Smooth muscle cell (in vitro differentiated cells): Measurements from ENCODE around the gene ZNRF3. TPM values are rescaled to one million over a fixed set of nuclear protein-coding genes. Genes with fewer than 3 reads are reported as not detected.

Experiments
- DNase-seq: peaks from one replicate; lab custom pipeline; 2025; ENCODE audit not compliant: unreplicated experiment; lab: John Stamatoyannopoulos, UW
- H2AFZ ChIP-seq: fragments of 200-600 bp; sonication (generic); 2 replicates; pipeline ENCODE4 v1.6.0; 2016; ENCODE audit warnings: antibody characterized with exemption, low read depth, mild to moderate bottlenecking
- H3F3A ChIP-seq: fragments of 200-600 bp; sonication (generic); 2 replicates; pipeline ENCODE4 v1.6.0; 2017; ENCODE audit warnings: antibody characterized with exemption, low read depth
- H3K27ac ChIP-seq: fragments of 200-600 bp; sonication (generic); 2 replicates; pipeline ENCODE4 v1.5.1; 2016; ENCODE audit warnings: low read depth, mild to moderate bottlenecking
- H3K27me3 ChIP-seq: fragments of 200-600 bp; sonication (generic); 2 replicates; pipeline ENCODE4 v1.6.1; 2016; ENCODE audit warnings: low read depth, mild to moderate bottlenecking
- H3K36me3 ChIP-seq: fragments of 200-600 bp; sonication (generic); 2 replicates; pipeline ENCODE4 v1.5.1; 2016; ENCODE audit warnings: low read depth
- H3K4me1 ChIP-seq: fragments of 200-600 bp; sonication (generic); 2 replicates; pipeline ENCODE4 v1.5.1; 2016; ENCODE audit warnings: low read depth
- H3K4me2 ChIP-seq: fragments of 200-600 bp; sonication (generic); 2 replicates; pipeline ENCODE4 v1.6.0; 2016; ENCODE audit warnings: mild to moderate bottlenecking
- H3K4me3 ChIP-seq: fragments of 200-600 bp; sonication (generic); 2 replicates; pipeline ENCODE4 v1.5.1; 2016; ENCODE audit warnings: mild to moderate bottlenecking
- H3K79me2 ChIP-seq: fragments of 200-600 bp; sonication (generic); 2 replicates; pipeline ENCODE4 v1.6.0; 2016; ENCODE audit warnings: low read depth, mild to moderate bottlenecking
- H3K9ac ChIP-seq: fragments of 200-600 bp; sonication (generic); 2 replicates; pipeline ENCODE4 v1.6.0; 2016; ENCODE audit warnings: low read depth
- H3K9me3 ChIP-seq: fragments of 200-600 bp; sonication (generic); replicated peaks from 2 replicates; pipeline ENCODE4 v1.5.1; 2016; ENCODE audit warnings: low read depth
- H4K20me1 ChIP-seq: fragments of 200-600 bp; sonication (generic); 2 replicates; pipeline ENCODE4 v1.6.0; 2016; ENCODE audit warnings: low read depth
- WGBS: methylation state at CpG from one replicate; pipeline ENCODE4 v1.1.7; 2016; ENCODE audit warnings: low lambda C conversion rate; 5-methylcytosine and 5-hydroxymethylcytosine counted together
- polyA plus RNA-seq: library from polyadenylated mRNA; unstranded; fragments of >200 nt; fragmentation: Nextera tagmentation; extraction: Ambion mirVana; gene quantifications from 2 replicates; pipeline ENCODE4 v1.2.1, GENCODE V29; 2016
- total RNA-seq: library from RNA; depleted of rRNA; stranded (reverse); fragments of >200 nt; gene quantifications from 2 replicates; pipeline ENCODE4 v1.2.3, GENCODE V29; 2014
- TF ChIP-seq, protein P1 (sequence below): fragments of 200-600 bp; sonication (generic); IDR thresholded peaks from 2 replicates; pipeline ENCODE4 v1.5.1; 2017; ENCODE audit warnings: borderline replicate concordance, mild to moderate bottlenecking, antibody characterized with exemption; ENCODE audit not compliant: insufficient read depth, poor library complexity, severe bottlenecking

Gene ZNRF3
- total and polyA plus RNA-seq, 2 experiments from 2014 or later, result 4.7 to 5.5 TPM

- H3F3A ChIP-seq, result peaks cover 10% of the 10 kb centered on the region
- H3K4me1 ChIP-seq, result peaks cover 19% of the 10 kb centered on the region
- peak overlapping the region; percentile 32 for H3K4me3 ChIP-seq
- no peaks in the 10 kb centered on the region for H3K9me3 ChIP-seq
- no peak overlapping the region for H2AFZ ChIP-seq
- peaks cover 32% of the 10 kb centered on the region for H4K20me1 ChIP-seq
- H3K4me2 ChIP-seq, result peak overlapping the region; percentile 72
- DNase-seq, result no peak
- peak overlapping the region; percentile 82 for H3K27ac ChIP-seq
- H3K9ac ChIP-seq, result peak overlapping the region; percentile 68
- peaks cover 6% of the 10 kb centered on the region for H3K79me2 ChIP-seq
- TF ChIP-seq, protein P1, sequence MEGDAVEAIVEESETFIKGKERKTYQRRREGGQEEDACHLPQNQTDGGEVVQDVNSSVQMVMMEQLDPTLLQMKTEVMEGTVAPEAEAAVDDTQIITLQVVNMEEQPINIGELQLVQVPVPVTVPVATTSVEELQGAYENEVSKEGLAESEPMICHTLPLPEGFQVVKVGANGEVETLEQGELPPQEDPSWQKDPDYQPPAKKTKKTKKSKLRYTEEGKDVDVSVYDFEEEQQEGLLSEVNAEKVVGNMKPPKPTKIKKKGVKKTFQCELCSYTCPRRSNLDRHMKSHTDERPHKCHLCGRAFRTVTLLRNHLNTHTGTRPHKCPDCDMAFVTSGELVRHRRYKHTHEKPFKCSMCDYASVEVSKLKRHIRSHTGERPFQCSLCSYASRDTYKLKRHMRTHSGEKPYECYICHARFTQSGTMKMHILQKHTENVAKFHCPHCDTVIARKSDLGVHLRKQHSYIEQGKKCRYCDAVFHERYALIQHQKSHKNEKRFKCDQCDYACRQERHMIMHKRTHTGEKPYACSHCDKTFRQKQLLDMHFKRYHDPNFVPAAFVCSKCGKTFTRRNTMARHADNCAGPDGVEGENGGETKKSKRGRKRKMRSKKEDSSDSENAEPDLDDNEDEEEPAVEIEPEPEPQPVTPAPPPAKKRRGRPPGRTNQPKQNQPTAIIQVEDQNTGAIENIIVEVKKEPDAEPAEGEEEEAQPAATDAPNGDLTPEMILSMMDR, result no peak
- peaks cover 13% of the 10 kb centered on the region for H3K27me3 ChIP-seq
- H3K36me3 ChIP-seq, result no peaks in the 10 kb centered on the region
- WGBS, result 25% methylated on average over 5 of the region's 5 CpGs
Measured at GRCh38 chr22:28977481-28977971, 94.2 kb downstream of the ZNRF3 start.

DNA sequence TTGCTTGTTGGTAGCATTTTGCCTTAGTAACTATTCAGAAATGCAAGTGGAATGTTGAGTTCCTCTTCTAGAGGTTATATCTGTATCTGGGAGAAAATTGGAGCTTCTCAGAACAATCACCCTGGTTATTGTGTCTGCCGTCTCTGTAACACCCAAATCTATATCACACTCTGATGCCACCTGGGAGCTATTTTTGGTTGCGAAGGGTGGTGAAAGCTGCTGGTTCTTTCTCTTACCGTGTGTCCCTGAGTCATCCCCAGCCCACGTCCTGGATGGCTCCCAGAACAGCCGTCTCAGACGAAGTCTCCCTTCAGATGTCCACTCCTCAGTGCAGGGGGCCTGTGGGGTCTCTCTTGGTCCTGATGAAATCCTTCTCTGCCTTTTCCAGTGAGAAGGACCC lies 94.8 kb downstream of the ZNRF3 start:
- Histone ChIP-seq H3K4me3 (peak overlapping the region; percentile 32), H3K27me3 (peaks cover 13% of the 10 kb centered on the region), H3K9ac (peak overlapping the region; percentile 68), H4K20me1 (peaks cover 38% of the 10 kb centered on the region), H2AFZ (no peak overlapping the region), H3K4me1 (peaks cover 25% of the 10 kb centered on the region), H3K4me2 (peak overlapping the region; percentile 72), H3K36me3 (no peaks in the 10 kb centered on the region), H3F3A (peaks cover 10% of the 10 kb centered on the region), H3K27ac (peak overlapping the region; percentile 82), H3K79me2 (peaks cover 6% of the 10 kb centered on the region), H3K9me3 (no peaks in the 10 kb centered on the region)
- TF ChIP-seq, protein P1, result no peak
- no peak for DNase-seq
- WGBS, result 12% methylated on average over 6 of the region's 6 CpGs

DNA sequence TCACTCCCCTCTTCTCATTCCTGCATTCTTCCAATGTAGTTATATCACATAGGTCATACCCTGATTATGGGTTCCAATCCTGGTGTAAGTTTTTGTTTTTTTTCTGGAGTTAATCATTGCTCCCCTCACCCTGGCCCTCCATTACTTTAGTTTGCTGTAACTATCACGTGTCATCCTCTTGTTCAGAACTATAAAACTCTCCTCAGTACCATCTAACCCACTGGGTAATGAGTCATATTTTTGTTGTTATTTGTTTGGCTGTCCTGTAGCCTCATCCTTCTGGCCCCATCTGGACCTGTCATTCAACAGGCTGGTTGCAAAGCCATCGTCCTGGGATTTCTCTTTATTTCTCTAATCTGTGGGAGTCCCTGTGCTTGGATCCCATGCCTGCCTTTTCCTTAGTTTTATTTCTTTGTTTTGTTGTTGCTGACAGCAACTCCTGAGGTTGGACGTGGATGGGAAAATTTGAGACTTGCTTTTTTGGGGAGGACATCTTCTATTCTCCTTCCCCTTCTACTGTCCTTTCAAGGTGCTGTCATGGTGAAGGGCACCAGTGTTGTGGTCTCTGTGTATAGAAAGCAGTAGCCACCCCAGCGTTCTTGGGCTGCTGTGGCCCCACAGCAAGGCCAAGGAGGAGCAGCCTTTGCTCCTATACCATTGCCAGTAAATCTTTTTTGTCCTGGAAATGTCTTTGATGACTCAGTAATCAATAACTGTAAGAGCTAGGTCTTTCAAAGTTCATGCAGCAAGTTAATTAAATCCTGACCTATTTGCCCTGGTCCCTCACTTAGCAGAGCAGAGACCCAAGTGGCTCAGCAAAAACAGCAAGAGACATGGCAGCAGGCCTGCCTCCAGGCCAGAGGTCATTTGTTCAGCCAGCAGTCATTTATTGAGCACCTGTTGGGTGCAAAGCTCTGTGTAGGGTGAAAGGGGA lies 95.8 kb downstream of the ZNRF3 start:
- H3F3A ChIP-seq, result peaks cover 10% of the 10 kb centered on the region
- H3K9me3 ChIP-seq, result no peaks in the 10 kb centered on the region
- WGBS, result 70% methylated on average over 4 of the region's 4 CpGs
- TF ChIP-seq, protein P1, result no peak
- no peak overlapping the region for H3K27ac ChIP-seq
- H3K27me3 ChIP-seq, result peaks cover 22% of the 10 kb centered on the region
- H3K36me3 ChIP-seq, result no peaks in the 10 kb centered on the region
- H2AFZ ChIP-seq, result no peak overlapping the region
- peaks cover 44% of the 10 kb centered on the region for H4K20me1 ChIP-seq
- H3K4me3 ChIP-seq, result no peak overlapping the region
- no peak for DNase-seq
- no peak overlapping the region for H3K9ac ChIP-seq
- H3K4me2 ChIP-seq, result no peak overlapping the region
- peaks cover 33% of the 10 kb centered on the region for H3K4me1 ChIP-seq
- peaks cover 6% of the 10 kb centered on the region for H3K79me2 ChIP-seq
